Bone marrow (tissue), 2 donors: ENCODE data around the gene CARD6.
"Not testable (repeated sequence)": the region's sequence is repeated elsewhere in the genome, so short reads cannot be mapped to it uniquely, and the experiment has no call there.

ENCODE experiments used
- DNase-seq, 2 donors: peaks; one replicate each; lab custom pipeline; 2025; lab: John Stamatoyannopoulos, UW

The CARD6 gene

DNA sequence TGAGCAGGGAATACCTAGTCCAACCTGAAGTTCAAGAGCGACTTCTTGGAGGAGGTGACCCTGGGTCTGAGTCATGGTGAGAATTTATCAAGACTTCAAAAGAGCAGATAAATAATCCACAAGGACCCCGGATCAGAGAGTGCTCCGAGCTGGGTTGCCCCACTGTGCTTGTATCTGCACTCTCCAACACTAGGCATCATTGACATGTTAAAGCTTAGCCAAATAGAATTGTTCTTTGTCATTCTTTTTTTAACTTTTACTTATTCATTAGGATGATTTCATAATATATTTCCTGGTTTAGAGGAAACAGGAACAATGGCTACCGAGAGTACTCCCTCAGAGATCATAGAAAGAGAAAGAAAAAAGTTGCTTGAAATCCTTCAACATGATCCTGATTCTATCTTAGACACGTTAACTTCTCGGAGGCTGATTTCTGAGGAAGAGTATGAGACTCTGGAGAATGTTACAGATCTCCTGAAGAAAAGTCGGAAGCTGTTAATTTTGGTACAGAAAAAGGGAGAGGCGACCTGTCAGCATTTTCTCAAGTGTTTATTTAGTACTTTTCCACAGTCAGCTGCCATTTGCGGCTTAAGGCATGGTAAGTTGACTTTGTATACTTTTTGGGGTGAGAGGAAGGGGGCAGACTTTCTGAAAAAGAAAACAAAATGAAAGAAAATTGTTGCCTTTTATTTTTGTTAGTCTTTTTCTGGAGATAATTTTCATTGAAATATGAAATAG is at the start of gene CARD6:
Gene CARD6, plus strand, starts transcription at position 300 of the 738 bp plus-strand sequence. Its CDS starts 16 bp downstream, at position 316.
- peak; percentile 6 to 75 for DNase-seq

- DNase-seq = no peak
Observed at GRCh38 chr5:40791715-40792139, 49.4 kb upstream of the CARD6 start.

GRCh38 chr5:40792691-40793090 is 48.5 kb upstream of the CARD6 start:
- not testable (repeated sequence) for DNase-seq

DNA sequence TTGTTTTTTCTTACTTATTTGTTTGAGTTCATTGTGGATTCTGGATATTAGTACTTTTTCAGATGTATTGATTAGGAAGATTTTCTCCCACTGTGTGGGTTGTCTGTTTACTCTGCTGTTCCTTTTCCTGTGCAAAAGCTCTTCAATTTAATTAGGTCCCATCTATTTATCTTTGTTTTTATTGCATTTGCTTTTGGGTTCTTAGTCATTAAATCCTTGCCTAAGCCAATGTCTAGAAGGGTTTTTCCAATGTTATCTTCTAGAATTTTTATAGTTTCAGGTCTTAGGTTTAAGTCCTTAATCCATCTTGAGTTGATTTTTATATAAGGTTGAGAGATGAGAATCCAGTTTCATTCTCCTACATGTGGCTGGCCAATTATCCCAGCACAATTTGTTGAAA is 46.8 kb upstream of the CARD6 start:
- DNase-seq = not testable (repeated sequence)

DNA sequence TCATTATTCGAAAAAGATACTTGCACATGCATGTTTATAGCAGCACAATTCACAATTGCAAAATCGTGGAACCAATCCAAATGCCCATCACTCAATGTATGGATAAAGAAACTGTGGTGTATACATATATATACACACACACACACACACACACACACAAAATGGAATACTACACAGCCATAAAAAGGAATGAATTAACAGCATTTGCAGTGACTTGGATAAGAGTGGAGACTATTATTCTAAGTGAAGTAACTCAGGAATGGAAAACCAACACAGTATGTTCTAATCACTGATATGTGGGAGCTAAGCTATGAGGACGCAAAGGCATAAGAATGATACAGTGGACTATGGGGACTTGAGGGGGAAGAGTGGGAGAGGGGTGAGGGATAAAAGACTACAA is 46.3 kb upstream of the CARD6 start:
- DNase-seq = not testable (repeated sequence)

DNA sequence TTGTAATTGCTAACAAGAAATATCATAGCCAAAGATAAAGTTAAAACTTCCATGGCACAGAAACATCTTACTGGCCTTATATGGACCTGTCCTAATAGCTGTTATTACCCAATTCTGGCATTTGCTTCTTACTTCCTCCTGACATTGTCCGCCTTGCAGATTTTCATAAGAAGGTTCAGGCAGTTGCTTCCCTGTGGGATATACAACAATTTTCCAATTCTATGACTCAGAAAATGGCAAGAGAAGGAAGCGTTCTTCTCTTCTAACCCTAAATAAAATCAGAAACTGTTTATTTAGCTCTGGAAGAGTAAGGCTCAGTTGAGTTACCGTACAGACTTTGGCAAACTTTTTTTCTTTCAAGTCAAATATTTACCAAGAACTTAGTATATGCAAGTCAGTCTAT is 44.7 kb upstream of the CARD6 start:
- DNase-seq = no peak

DNA sequence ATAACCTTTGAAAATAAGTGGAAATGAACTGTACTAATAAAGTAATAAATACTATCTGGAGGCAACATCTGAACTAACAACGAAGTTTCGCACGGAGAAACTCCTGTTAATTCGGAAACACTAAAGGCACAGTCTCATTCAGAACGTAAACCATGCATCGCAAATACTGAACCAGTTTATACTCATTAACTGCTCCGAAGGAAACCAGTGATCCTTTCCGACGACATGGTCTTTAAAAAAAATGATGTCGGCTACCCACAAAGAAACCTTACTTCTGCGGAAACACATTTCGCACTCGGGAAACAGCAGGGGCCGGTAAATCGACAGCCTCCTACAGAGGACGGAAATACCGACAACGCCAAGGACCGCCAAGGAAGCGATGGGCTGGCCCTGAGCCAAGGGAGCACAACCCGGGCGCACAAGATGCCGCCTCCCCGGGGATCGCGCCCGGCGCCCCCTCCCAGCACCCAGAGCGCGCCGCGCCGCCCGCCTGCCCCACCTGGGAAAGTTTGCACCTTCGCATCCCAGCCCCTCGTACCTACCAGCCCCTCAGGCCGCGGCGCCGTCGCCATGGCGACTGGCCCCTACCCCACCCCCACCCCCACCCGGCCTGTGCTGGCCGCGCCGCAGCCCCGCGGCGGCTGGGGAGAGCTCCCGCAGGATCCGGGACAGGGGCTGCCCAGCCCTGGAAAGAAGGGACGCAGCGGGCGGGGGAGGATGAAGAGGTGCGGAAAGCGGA is 43.7 kb upstream of the CARD6 start:
- peak; percentile 64 to 65 for DNase-seq

GRCh38 chr5:40798012-40798800 is 43.0 kb upstream of the CARD6 start, which contains the start of gene PRKAA1:
TSS of gene PRKAA1 (minus strand) at chr5:40798374. CDS start at chr5:40798189, 185 bp downstream.
- DNase-seq = peak; percentile 75 to 93

GRCh38 chr5:40798801-40799210 is 42.4 kb upstream of the CARD6 start:
- DNase-seq = peak in 1 of 2 donors; percentile 7

GRCh38 chr5:40799258-40799657 is 41.9 kb upstream of the CARD6 start:
- DNase-seq = no peak

- no peak for DNase-seq
Observed at GRCh38 chr5:40801771-40802562, 39.2 kb upstream of the CARD6 start.

DNA sequence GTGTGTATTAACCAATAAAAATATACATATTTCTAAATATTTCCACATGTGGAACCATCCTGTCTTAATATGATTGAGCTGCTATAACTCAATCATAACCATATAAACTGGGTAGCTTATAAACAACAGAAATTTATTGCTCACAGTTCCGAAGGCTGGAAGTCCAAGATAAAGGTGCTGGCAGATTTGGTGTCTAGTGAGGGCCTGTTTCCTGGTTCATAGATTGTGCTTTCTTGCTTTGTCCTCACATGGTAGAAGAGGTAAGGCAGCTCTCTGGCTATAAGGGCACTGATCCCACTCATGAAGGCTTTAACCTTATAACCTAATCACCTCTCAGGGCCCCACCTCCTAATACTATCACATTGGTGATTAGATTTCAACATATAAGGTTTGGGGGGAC is 29.0 kb upstream of the CARD6 start:
- no peak for DNase-seq

DNA sequence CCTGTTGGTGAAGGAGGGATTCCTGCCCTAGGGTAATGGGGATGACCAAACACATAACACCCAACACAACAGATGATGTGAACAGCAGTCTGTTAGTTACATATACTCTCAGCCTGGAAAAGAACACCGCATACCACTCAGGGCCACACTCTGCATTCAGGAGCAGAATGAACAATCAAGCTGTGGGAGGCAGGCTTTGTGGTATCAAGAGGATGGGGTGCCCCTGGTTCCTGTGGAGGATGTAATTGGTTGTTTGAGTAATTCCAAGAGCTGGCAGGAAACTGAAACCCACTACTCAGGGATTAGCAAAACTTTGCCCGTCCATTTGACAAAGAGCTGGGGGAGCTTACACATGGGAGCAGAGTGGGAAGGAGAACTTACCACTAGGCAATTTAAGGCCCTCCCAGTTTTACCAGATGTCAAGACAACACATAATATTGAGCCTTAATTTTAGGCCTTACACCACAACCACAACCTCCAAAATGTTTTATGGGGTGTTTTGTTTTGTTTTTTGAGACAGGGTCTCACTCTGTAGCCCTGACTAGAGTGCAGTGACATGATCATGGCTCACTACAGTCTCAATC is 27.4 kb upstream of the CARD6 start:
- no peak for DNase-seq

DNA sequence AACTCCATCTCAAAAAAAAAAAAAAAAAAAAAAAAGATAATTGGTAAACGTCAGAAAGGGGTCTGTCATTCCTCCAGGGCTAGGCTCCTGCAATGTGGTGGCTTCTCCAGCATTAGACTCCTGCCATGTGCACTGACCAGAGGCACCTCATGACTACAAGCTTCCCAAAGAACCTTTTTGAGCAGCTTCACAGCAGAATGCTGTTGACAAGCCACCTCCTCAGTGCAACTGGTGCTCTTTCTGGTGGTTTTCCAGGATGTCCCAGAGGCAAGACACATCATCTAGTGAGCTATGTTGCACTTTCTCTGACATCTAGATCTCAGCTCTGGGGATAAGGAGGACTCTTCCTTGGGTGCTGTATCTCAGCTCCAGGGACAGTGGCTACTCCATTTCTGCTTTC is 17.7 kb upstream of the CARD6 start:
- no peak for DNase-seq

DNA sequence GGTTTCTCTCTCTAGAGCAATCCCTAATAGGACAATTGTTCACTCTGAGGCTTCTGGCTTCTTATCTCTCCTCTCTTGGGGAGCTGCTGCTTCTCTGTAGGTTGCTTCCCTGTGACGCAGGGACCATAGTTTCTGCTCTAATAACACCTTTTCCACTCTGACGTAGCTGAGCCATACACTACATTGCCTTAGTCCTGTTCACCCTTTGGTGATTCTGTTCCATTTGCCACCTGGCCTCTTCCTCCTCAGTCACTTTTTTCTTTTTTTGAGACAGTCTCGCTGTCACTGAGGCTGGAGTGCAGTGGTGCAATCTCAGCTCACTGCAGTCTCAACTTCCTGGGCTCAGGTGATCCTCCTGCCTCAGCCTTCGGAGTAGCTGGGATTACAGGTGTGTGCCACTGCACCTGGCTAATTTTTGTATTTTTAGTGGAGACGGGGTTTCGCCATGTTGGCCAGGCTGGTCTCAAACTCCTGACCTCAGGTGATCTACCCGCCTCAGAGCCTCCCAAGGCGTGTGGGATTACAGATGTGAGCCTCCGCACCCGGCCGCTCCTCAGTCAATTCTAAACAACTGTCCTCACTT is 15.6 kb upstream of the CARD6 start:
- DNase-seq = not testable (repeated sequence)

GRCh38 chr5:40826489-40827187 is 14.5 kb upstream of the CARD6 start:
- no peak for DNase-seq

- no peak for DNase-seq
Observed at GRCh38 chr5:40827188-40827977, 13.8 kb upstream of the CARD6 start.

GRCh38 chr5:40828021-40828631 is 13.0 kb upstream of the CARD6 start:
- no peak for DNase-seq
